H9 (cell line): Measurements from ENCODE around the gene FZD10. TPM values are rescaled to one million over a fixed set of nuclear protein-coding genes. Genes with fewer than 3 reads are reported as not detected.

Experiments used
- DNase-seq: peaks from one replicate; pipeline ENCODE4 v3.0.0-alpha.2; 2017
- H2AFZ ChIP-seq: one replicate; pipeline ENCODE4 v1.6.1; 2013; ENCODE audit warnings: mild to moderate bottlenecking, low read length, control low read depth, moderate library complexity
- H2AK5ac ChIP-seq: 2 replicates; pipeline ENCODE4 v1.6.1; 2013; ENCODE audit warnings: low read length, control low read depth, mixed read lengths; ENCODE audit not compliant: insufficient read length
- H2BK120ac ChIP-seq: one replicate; pipeline ENCODE4 v1.6.1; 2013; ENCODE audit warnings: low read depth, mild to moderate bottlenecking, low read length, control low read depth, inconsistent platforms; ENCODE audit not compliant: poor library complexity, severe bottlenecking
- H2BK12ac ChIP-seq: 2 replicates; pipeline ENCODE4 v1.6.1; 2013; ENCODE audit warnings: low read length, control low read depth, mixed read lengths, low read depth; ENCODE audit not compliant: insufficient read length
- H2BK15ac ChIP-seq: 2 replicates; pipeline ENCODE4 v1.6.1; 2013; ENCODE audit warnings: low read depth, low read length, control low read depth
- H2BK20ac ChIP-seq: one replicate; pipeline ENCODE4 v1.6.1; 2013; ENCODE audit warnings: low read depth, mild to moderate bottlenecking, low read length, control low read depth, inconsistent platforms; ENCODE audit not compliant: poor library complexity, severe bottlenecking
- H2BK5ac ChIP-seq: 2 replicates; pipeline ENCODE4 v1.6.1; 2013; ENCODE audit warnings: low read length, control low read depth, mixed read lengths; ENCODE audit not compliant: insufficient read length
- H3K14ac ChIP-seq: 2 replicates; pipeline ENCODE4 v1.6.1; 2013; ENCODE audit warnings: low read length, control low read depth; ENCODE audit not compliant: insufficient read depth
- H3K18ac ChIP-seq: 2 replicates; pipeline ENCODE4 v1.6.1; 2013; ENCODE audit warnings: low read depth, mild to moderate bottlenecking, mixed read lengths, low read length, control low read depth; ENCODE audit not compliant: insufficient read length
- H3K23ac ChIP-seq: 2 replicates; pipeline ENCODE4 v1.6.1; 2013; ENCODE audit warnings: low read length, control low read depth, mixed read lengths, low read depth; ENCODE audit not compliant: insufficient read length
- H3K23me2 ChIP-seq: 2 replicates; pipeline ENCODE4 v1.6.1; 2013; ENCODE audit warnings: low read depth, mild to moderate bottlenecking, mixed read lengths, low read length, control low read depth; ENCODE audit not compliant: insufficient read length, poor library complexity, severe bottlenecking
- H3K27ac ChIP-seq: 2 replicates; pipeline ENCODE4 v1.5.1; 2013; ENCODE audit warnings: low read length, control low read depth, mixed read lengths, low read depth; ENCODE audit not compliant: insufficient read length
- H3K27me3 ChIP-seq: 2 replicates; pipeline ENCODE4 v1.6.1; 2013; ENCODE audit warnings: low read length, control low read depth, inconsistent platforms; ENCODE audit not compliant: insufficient read depth
- H3K4ac ChIP-seq: 2 replicates; pipeline ENCODE4 v1.6.1; 2013; ENCODE audit warnings: low read depth, mild to moderate bottlenecking, control low read depth, inconsistent platforms, low read length, moderate library complexity
- H3K4me1 ChIP-seq: 2 replicates; pipeline ENCODE4 v1.6.1; 2013; ENCODE audit warnings: low read length, control low read depth, inconsistent platforms; ENCODE audit not compliant: insufficient read depth
- H3K4me2 ChIP-seq: 2 replicates; pipeline ENCODE4 v1.6.1; 2013; ENCODE audit warnings: low read length, control low read depth, mixed read lengths; ENCODE audit not compliant: insufficient read length, insufficient read depth
- H3K56ac ChIP-seq: 2 replicates; pipeline ENCODE4 v1.6.1; 2013; ENCODE audit warnings: low read depth, mild to moderate bottlenecking, mixed read lengths, low read length, control low read depth; ENCODE audit not compliant: insufficient read length
- H3K79me1 ChIP-seq: 2 replicates; pipeline ENCODE4 v1.6.1; 2013; ENCODE audit warnings: low read depth, mild to moderate bottlenecking, moderate library complexity, low read length, control low read depth, inconsistent platforms; ENCODE audit not compliant: insufficient read depth, poor library complexity, severe bottlenecking
- H3K79me2 ChIP-seq: 2 replicates; pipeline ENCODE4 v1.6.1; 2013; ENCODE audit warnings: low read length, control low read depth, inconsistent platforms; ENCODE audit not compliant: insufficient read depth
- H3K9ac ChIP-seq: 2 replicates; pipeline ENCODE4 v1.6.1; 2013; ENCODE audit warnings: low read length, control low read depth, mixed read lengths; ENCODE audit not compliant: insufficient read length; ENCODE audit errors: extremely low read depth
- H3K9me3 ChIP-seq: one replicate; pipeline ENCODE4 v1.6.1; 2013; ENCODE audit warnings: low read depth, low read length, inconsistent platforms; ENCODE audit not compliant: control insufficient read depth
- H3T11ph ChIP-seq: one replicate; pipeline ENCODE4 v1.6.1; 2013; ENCODE audit warnings: mild to moderate bottlenecking, low read length, control low read depth, inconsistent platforms
- H4K20me1 ChIP-seq: one replicate; pipeline ENCODE4 v1.6.1; 2013; ENCODE audit not compliant: control insufficient read depth, insufficient read length, insufficient read depth
- H4K5ac ChIP-seq: 2 replicates; pipeline ENCODE4 v1.6.1; 2013; ENCODE audit warnings: low read depth, mild to moderate bottlenecking, mixed read lengths, low read length, control low read depth; ENCODE audit not compliant: insufficient read length
- H4K8ac ChIP-seq: replicated peaks from 2 replicates; pipeline ENCODE4 v1.6.1; 2013; ENCODE audit warnings: low read length, control low read depth, mixed read lengths, low read depth; ENCODE audit not compliant: insufficient read length
- H4K91ac ChIP-seq: 2 replicates; pipeline ENCODE4 v1.6.1; 2013; ENCODE audit warnings: low read depth, mild to moderate bottlenecking, moderate library complexity, mixed read lengths, low read length, control low read depth; ENCODE audit not compliant: insufficient read length
- H3K27ac Mint-ChIP-seq, 3 experiments: 2 replicates in 2 of 3; 3 replicates in 1 of 3; pipeline ENCODE4 v1.8.0; 2020 to 2021; ENCODE audit warnings: mixed read lengths in 3 of 3, mild to moderate bottlenecking in 1 of 3, moderate library complexity in 1 of 3
- H3K27me3 Mint-ChIP-seq: 2 replicates; pipeline ENCODE4 v1.8.0; 2021; ENCODE audit warnings: low read depth, mild to moderate bottlenecking, moderate library complexity, mixed read lengths
- H3K36me3 Mint-ChIP-seq, 3 experiments: 2 replicates in 2 of 3; 3 replicates in 1 of 3; pipeline ENCODE4 v1.8.0; 2020 to 2021; ENCODE audit warnings: low read depth in 3 of 3, mixed read lengths in 3 of 3; ENCODE audit not compliant: insufficient read depth in 1 of 3
- H3K4me1 Mint-ChIP-seq, 2 experiments: 2 replicates each; pipeline ENCODE4 v1.8.0; 2020; ENCODE audit warnings: mixed read lengths in 2 of 2
- H3K4me3 Mint-ChIP-seq, 2 experiments: 2 replicates in 1 of 2; 3 replicates in 1 of 2; pipeline ENCODE4 v1.8.0; 2020 to 2021; ENCODE audit warnings: mild to moderate bottlenecking in 2 of 2, mixed read lengths in 2 of 2, moderate library complexity in 1 of 2
- H3K9me3 Mint-ChIP-seq, 2 experiments: 2 replicates in 1 of 2; 3 replicates in 1 of 2; pipeline ENCODE4 v1.8.0; 2020; ENCODE audit warnings: mild to moderate bottlenecking in 2 of 2, mixed read lengths in 2 of 2, moderate library complexity in 1 of 2
- WGBS: extraction: QIAGEN DNeasy Blood & Tissue Kit; methylation state at CpG from one replicate; pipeline ENCODE4 v1.1.7; 2013; ENCODE audit warnings: missing lambda C conversion rate, low lambda C conversion rate, mixed read lengths; ENCODE audit not compliant: insufficient read length; ENCODE audit errors: extremely low coverage; 5-methylcytosine and 5-hydroxymethylcytosine counted together
- total RNA-seq: library from RNA; stranded (reverse); gene quantifications from 2 replicates; pipeline ENCODE4 v1.2.1, GENCODE V29; 2021
- TF ChIP-seq, protein P1 (sequence below): fragments of 200-600 bp; sonication (generic); conservative IDR thresholded peaks from 3 replicates; pipeline ENCODE4 v1.8.0; 2021; ENCODE audit warnings: antibody characterized with exemption, mild to moderate bottlenecking

Gene FZD10
- total RNA-seq, 1 experiment from 2014 or later = 1.0 TPM

GRCh38 chr12:130166306-130166705 is 4.0 kb downstream of the FZD10 start:
- H2AFZ ChIP-seq = no peak overlapping the region
- H3K27ac ChIP-seq = no peak overlapping the region
- no peak overlapping the region for H3K14ac ChIP-seq
- Mint-ChIP-seq H3K36me3 (no peaks in the 10 kb centered on the region; a peak in 2 of 7 replicates), H3K4me3 (0 out of 5 replicates have a peak overlapping the region, but pooled peaks of 1 of the 2 experiments have one; percentile 11), H3K4me1 (peaks cover 43 to 44% of the 10 kb centered on the region in 2 experiments), H3K9me3 (no peaks in the 10 kb centered on the region; a peak in 1 of 5 replicates), H3K27ac (no peak overlapping the region), H3K27me3 (peaks cover 85% of the 10 kb centered on the region)
- peaks cover 9% of the 10 kb centered on the region for H3K23me2 ChIP-seq
- H2AK5ac ChIP-seq = no peak overlapping the region
- no peak overlapping the region for H2BK20ac ChIP-seq
- H2BK5ac ChIP-seq = no peak overlapping the region
- no peaks in the 10 kb centered on the region; the same call in 1 of the 2 replicates for H3K4me1 ChIP-seq
- H3K27me3 ChIP-seq = peaks cover 74% of the 10 kb centered on the region
- H2BK120ac ChIP-seq = no peak overlapping the region
- no peak overlapping the region for H4K91ac ChIP-seq
- no peaks in the 10 kb centered on the region for H3K9me3 ChIP-seq
- H4K8ac ChIP-seq = no peak overlapping the region
- H3K4ac ChIP-seq = no peak overlapping the region
- no peak overlapping the region for H3T11ph ChIP-seq
- H3K9ac ChIP-seq = no peak overlapping the region
- TF ChIP-seq, protein P1, sequence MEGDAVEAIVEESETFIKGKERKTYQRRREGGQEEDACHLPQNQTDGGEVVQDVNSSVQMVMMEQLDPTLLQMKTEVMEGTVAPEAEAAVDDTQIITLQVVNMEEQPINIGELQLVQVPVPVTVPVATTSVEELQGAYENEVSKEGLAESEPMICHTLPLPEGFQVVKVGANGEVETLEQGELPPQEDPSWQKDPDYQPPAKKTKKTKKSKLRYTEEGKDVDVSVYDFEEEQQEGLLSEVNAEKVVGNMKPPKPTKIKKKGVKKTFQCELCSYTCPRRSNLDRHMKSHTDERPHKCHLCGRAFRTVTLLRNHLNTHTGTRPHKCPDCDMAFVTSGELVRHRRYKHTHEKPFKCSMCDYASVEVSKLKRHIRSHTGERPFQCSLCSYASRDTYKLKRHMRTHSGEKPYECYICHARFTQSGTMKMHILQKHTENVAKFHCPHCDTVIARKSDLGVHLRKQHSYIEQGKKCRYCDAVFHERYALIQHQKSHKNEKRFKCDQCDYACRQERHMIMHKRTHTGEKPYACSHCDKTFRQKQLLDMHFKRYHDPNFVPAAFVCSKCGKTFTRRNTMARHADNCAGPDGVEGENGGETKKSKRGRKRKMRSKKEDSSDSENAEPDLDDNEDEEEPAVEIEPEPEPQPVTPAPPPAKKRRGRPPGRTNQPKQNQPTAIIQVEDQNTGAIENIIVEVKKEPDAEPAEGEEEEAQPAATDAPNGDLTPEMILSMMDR = no peak
- peak; percentile 20 for DNase-seq
- no peak overlapping the region for H2BK15ac ChIP-seq
- H3K79me1 ChIP-seq = no peaks in the 10 kb centered on the region
- H3K4me2 ChIP-seq = no peak overlapping the region
- no peak overlapping the region for H3K18ac ChIP-seq
- H4K20me1 ChIP-seq = peaks cover 12% of the 10 kb centered on the region
- no peak overlapping the region for H4K5ac ChIP-seq
- WGBS = no CpG with 5 or more reads among the region's 2 CpGs
- no peak overlapping the region for H3K56ac ChIP-seq
- H2BK12ac ChIP-seq = no peak overlapping the region
- no peak overlapping the region for H3K23ac ChIP-seq
- no peaks in the 10 kb centered on the region for H3K79me2 ChIP-seq
